Measurements from ENCODE around the gene ETV7.

DNA sequence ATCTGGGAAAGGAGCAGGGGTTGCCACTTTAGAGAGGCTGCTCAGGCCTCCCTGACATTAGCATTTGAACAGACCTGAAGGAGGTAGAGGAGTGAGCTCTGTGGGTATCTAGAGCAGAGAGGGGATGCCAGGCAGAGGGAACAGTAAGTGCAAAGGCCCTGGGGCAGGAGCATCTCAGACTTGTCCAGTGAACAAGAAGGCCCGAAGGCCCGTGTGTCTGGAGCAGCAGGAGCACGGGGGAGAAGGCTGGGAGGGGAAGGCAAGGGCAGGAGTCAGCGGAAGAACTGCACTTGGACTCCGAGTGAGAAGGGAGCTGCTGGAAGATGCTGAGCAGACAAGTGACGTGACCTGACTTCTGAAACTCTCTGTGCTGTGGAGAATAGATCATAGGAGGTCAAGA, 15.4 kb downstream of the ETV7 start:
- TF ChIP-seq CTCF (IDR thresholded peaks at IDR 0.05) (no peak), POLR2A (IDR thresholded peaks at IDR 0.05) (no peak)

Data from lower leg skin (tissue), 3 donors.